ENCODE data around the gene BTNL3.

BTNL3 gene

GRCh38 chr5:181036816-181037364 is 48.2 kb downstream of the BTNL3 start:
- DNase-seq (ENCODE audit: low read depth), result no peak

GRCh38 chr5:181037365-181037861 is 48.8 kb downstream of the BTNL3 start:
- DNase-seq (ENCODE audit: low read depth), result no peak
- no peak for TF ChIP-seq CTCF (conservative IDR thresholded peaks at IDR 0.05; ENCODE audit: control insufficient read depth, insufficient read depth, low read depth, low read length)
- no peak overlapping the region for H3K4me3 ChIP-seq (ENCODE audit: control insufficient read depth, low read depth, low read length)

More at GRCh38 chr5:181036816-181037364, 48.2 kb downstream of the BTNL3 start:
- no peak overlapping the region for H3K4me3 ChIP-seq (ENCODE audit: control insufficient read depth, low read depth, low read length)
- TF ChIP-seq CTCF (conservative IDR thresholded peaks at IDR 0.05; ENCODE audit: control insufficient read depth, insufficient read depth, low read depth, low read length), result no peak

- TF ChIP-seq CTCF (conservative IDR thresholded peaks at IDR 0.05; ENCODE audit: control insufficient read depth, insufficient read depth, low read depth, low read length), result no peak
- no peak overlapping the region for H3K4me3 ChIP-seq (ENCODE audit: control insufficient read depth, low read depth, low read length)
Measured at GRCh38 chr5:181039471-181039870, 50.8 kb downstream of the BTNL3 start.

GRCh38 chr5:181039931-181040630 is 51.4 kb downstream of the BTNL3 start, which contains the start of gene BTNL9:
Gene BTNL9 (plus strand): TSS chr5:181040266. CDS start chr5:181045490, 5,224 bp downstream.
- no peak for TF ChIP-seq CTCF (conservative IDR thresholded peaks at IDR 0.05; ENCODE audit: control insufficient read depth, insufficient read depth, low read depth, low read length)
- H3K4me3 ChIP-seq (ENCODE audit: control insufficient read depth, low read depth, low read length), result no peak within 1 kb of the TSS
- no peak for DNase-seq (ENCODE audit: low read depth)

More at GRCh38 chr5:181039471-181039870, 50.8 kb downstream of the BTNL3 start:
- no peak for DNase-seq (ENCODE audit: low read depth)

GRCh38 chr5:181040631-181040945 is 51.9 kb downstream of the BTNL3 start:
- no peak for DNase-seq (ENCODE audit: low read depth)
- no peak for TF ChIP-seq CTCF (conservative IDR thresholded peaks at IDR 0.05; ENCODE audit: control insufficient read depth, insufficient read depth, low read depth, low read length)
- no peak overlapping the region for H3K4me3 ChIP-seq (ENCODE audit: control insufficient read depth, low read depth, low read length)

GRCh38 chr5:181041043-181041442 is 52.4 kb downstream of the BTNL3 start:
- no peak for DNase-seq (ENCODE audit: low read depth)
- no peak overlapping the region for H3K4me3 ChIP-seq (ENCODE audit: control insufficient read depth, low read depth, low read length)
- no peak for TF ChIP-seq CTCF (conservative IDR thresholded peaks at IDR 0.05; ENCODE audit: control insufficient read depth, insufficient read depth, low read depth, low read length)
